ENCODE measurements around the gene MSANTD7. TPM values are rescaled to one million over a fixed set of nuclear protein-coding genes. Genes with fewer than 3 reads are reported as not detected.

Gene MSANTD7
- total RNA-seq, 1 experiment from 2014 or later = 14.3 TPM

DNA sequence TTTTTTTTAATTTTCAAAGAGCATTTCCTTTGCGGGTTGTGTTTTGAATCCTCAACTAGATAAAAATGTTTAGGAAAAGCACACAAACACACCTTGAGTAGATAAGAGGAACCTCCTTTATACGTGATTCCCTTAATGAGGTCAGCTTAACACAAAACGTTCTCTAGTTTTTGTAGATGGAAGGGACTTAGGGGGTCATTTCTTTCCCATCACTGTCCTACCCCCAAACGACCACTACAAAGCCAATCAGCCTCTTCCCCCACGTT lies 41.8 kb downstream of the MSANTD7 start:
- Histone ChIP-seq H3K79me2 (ENCODE audit: insufficient read depth, low read length) (peaks cover 80% of the 10 kb centered on the region), H3K9me3 (ENCODE audit: control insufficient read depth in 1 of 2, insufficient read depth in 1 of 2, low read depth in 1 of 2, low read length in 2 of 2) (no peaks in the 10 kb centered on the region), H3K9me2 (ENCODE audit: insufficient read depth) (no peaks in the 10 kb centered on the region), H3K36me3 (ENCODE audit: control insufficient read depth in 1 of 2, insufficient read depth in 2 of 2, low read length in 2 of 2) (peaks cover 4 to 5% of the 10 kb centered on the region in 2 experiments; a peak in 3 of 4 replicates), H3K4me2 (ENCODE audit: low read length) (peak overlapping the region; percentile 80), H2AFZ (ENCODE audit: low read depth, low read length, poor library complexity, severe bottlenecking) (no peak overlapping the region), H4K20me1 (ENCODE audit: insufficient read depth) (no peaks in the 10 kb centered on the region), H3K4me1 (ENCODE audit: control insufficient read depth in 1 of 2, insufficient read depth in 2 of 2, low read length in 2 of 2) (peaks cover 9 to 18% of the 10 kb centered on the region in 2 experiments), H3K9ac (ENCODE audit: low read length) (peak overlapping the region; percentile 93), H3K27ac (ENCODE audit: low read depth, low read length) (peak overlapping the region; percentile 79; the same call in 1 of the 2 replicates), H3K4me3 (replicated peaks in 1 of 2; ENCODE audit: low read depth in 1 of 2, low read length in 2 of 2) (peak overlapping the region; percentile 76 to 88), H3K27me3 (ENCODE audit: insufficient read depth, low read length) (no peaks in the 10 kb centered on the region)
- POLR2A ChIA-PET = no interaction called here
- TF ChIP-seq ZBTB33 (IDR thresholded peaks at IDR 0.05; ENCODE audit: extremely low read depth, insufficient replicate concordance, low read length) = no peak
- TF ChIP-seq CTCF (IDR thresholded peaks at IDR 0.05 in 2 of 3, conservative IDR thresholded peaks at IDR 0.05 in 1 of 3; ENCODE audit: borderline replicate concordance in 1 of 3, insufficient read depth in 1 of 3, low read depth in 2 of 3, low read length in 2 of 3) = no peak
- TF ChIP-seq TCF7L2 (IDR thresholded peaks at IDR 0.05; ENCODE audit: borderline replicate concordance, extremely low read depth, insufficient read depth, insufficient read length) = no peak
- no peak for TF ChIP-seq CBX3 (IDR thresholded peaks at IDR 0.05; ENCODE audit: low read depth)
- TF ChIP-seq CEBPB (IDR thresholded peaks at IDR 0.05; ENCODE audit: low read depth) = no peak
- TF ChIP-seq YY1 (IDR thresholded peaks at IDR 0.05; ENCODE audit: extremely low read depth, insufficient replicate concordance, low read depth, low read length) = no peak
- no peak for TF ChIP-seq FOSL1 (IDR thresholded peaks at IDR 0.05; ENCODE audit: low read depth)
- no peak for TF ChIP-seq EZH2 (IDR thresholded peaks at IDR 0.05)
- no peak for TF ChIP-seq MAX (IDR thresholded peaks at IDR 0.05)
- TF ChIP-seq ZFX (IDR thresholded peaks at IDR 0.05) = no peak
- RAD21 ChIA-PET (ENCODE audit: low non-redundant PET in 1 of 2, low total read pairs in 2 of 2, uncharacterized antibody in 2 of 2, unreplicated experiment in 2 of 2) = no interaction called here
- no peak for ATAC-seq
- no peak for DNase-seq (ENCODE audit: low read depth, low spot score)
- CTCF ChIA-PET = no interaction called here
- intact Hi-C loops (cut with micrococcal nuclease) = loop anchor here (2.0 to 5.0 kb wide), 3 partner anchors 43 to 227 kb away; partner anchors contain the start of genes CDNF, DCLRE1C, HSPA14 and MSANTD7
- BruUV-seq (replicated peaks) = TSS peak; percentile 64
